ENCODE data around the gene CNKSR3.

Gene CNKSR3

GRCh38 chr6:154435400-154435945 lies 75.0 kb downstream of the CNKSR3 start:
- TF ChIP-seq ZFX (IDR thresholded peaks at IDR 0.05) (no peak), CTCF (conservative IDR thresholded peaks at IDR 0.05) (no peak)
- H3K27ac ChIP-seq, result no peak overlapping the region

DNA sequence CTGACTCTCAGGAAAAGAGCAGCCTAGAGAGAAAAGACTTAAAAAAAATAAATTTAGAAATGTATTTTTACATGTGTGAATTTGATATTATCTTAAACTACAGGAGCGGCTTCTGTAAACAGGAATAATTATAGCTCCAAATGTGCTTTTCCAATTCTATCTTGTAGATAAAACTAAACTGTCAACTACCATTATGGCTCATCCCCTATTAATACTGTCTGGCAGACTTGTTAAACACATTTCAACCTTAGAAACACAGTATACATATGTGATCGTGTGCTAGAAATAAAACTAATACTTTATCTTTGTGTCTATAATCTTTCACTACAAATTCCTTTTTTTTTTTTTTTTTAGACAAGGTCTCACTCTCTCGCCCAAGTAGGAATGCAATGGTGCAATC lies 75.8 kb downstream of the CNKSR3 start:
- no peak for TF ChIP-seq ZFX (IDR thresholded peaks at IDR 0.05)
- no peak for TF ChIP-seq CTCF (conservative IDR thresholded peaks at IDR 0.05)
- no peak overlapping the region for H3K27ac ChIP-seq

DNA sequence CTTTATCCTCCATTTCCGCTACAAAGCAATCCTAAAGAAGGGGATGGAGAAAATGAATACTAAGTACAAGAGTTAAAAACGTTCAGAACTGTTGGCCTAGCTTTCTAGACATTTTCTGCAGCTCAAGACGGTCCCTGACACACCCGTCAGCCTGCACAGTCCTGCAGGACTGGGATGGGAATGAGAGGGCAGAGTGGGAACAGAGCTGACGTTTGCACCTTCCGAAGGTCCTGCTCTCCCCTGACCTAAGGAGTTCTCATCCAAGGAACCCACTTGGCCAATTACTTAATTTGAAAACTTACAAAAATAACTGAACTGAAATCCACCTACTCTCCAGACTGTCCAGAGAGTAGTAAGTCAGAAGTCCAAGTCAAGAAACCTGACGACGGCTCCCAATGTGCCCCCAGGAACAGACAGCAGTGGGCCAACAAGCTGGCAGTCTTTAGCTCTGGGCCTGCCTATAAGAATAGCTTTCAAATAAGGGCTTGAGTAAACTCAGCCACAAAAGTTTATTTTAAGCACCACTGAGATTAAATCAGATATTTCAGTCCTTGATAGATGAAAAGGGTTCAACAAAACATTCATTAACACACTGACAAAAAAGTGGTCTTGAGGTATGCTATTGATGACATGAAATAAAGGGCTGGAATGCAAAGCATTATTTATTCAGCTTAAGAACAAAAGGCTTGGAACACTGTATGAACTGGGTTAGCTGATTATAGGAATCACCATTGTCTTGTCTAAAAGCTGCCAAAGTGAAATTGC lies 76.8 kb downstream of the CNKSR3 start:
- H3K27ac ChIP-seq, result no peak overlapping the region
- TF ChIP-seq ZFX (IDR thresholded peaks at IDR 0.05), result no peak

GRCh38 chr6:154432533-154433476 lies 77.7 kb downstream of the CNKSR3 start:
- H3K27ac ChIP-seq, result no peak overlapping the region
- TF ChIP-seq CTCF (conservative IDR thresholded peaks at IDR 0.05), result no peak

- TF ChIP-seq ZFX (IDR thresholded peaks at IDR 0.05) (no peak), CTCF (conservative IDR thresholded peaks at IDR 0.05) (no peak)
- H3K27ac ChIP-seq, result no peak overlapping the region
Observed at GRCh38 chr6:154430481-154430919, 80.0 kb downstream of the CNKSR3 start.

GRCh38 chr6:154429711-154430110 lies 80.8 kb downstream of the CNKSR3 start:
- TF ChIP-seq CTCF (conservative IDR thresholded peaks at IDR 0.05) (no peak), ZFX (IDR thresholded peaks at IDR 0.05) (no peak)
- H3K27ac ChIP-seq, result no peak overlapping the region

- TF ChIP-seq CTCF (conservative IDR thresholded peaks at IDR 0.05), result no peak
- no peak for TF ChIP-seq ZFX (IDR thresholded peaks at IDR 0.05)
- no peak overlapping the region for H3K27ac ChIP-seq
Observed at GRCh38 chr6:154428897-154429296, 81.6 kb downstream of the CNKSR3 start.

Measured in C4-2B (cell line).